ENCODE data around the gene CIC. TPM values are rescaled to one million over a fixed set of nuclear protein-coding genes. Genes with fewer than 3 reads are reported as not detected.
A peak's percentile ranks its signal among the peaks of the same experiment; 100 is the strongest.

Gene CIC
- total RNA-seq, 3 donors from 2014 or later = 20.2 to 25.6 (median 24.9) TPM

DNA sequence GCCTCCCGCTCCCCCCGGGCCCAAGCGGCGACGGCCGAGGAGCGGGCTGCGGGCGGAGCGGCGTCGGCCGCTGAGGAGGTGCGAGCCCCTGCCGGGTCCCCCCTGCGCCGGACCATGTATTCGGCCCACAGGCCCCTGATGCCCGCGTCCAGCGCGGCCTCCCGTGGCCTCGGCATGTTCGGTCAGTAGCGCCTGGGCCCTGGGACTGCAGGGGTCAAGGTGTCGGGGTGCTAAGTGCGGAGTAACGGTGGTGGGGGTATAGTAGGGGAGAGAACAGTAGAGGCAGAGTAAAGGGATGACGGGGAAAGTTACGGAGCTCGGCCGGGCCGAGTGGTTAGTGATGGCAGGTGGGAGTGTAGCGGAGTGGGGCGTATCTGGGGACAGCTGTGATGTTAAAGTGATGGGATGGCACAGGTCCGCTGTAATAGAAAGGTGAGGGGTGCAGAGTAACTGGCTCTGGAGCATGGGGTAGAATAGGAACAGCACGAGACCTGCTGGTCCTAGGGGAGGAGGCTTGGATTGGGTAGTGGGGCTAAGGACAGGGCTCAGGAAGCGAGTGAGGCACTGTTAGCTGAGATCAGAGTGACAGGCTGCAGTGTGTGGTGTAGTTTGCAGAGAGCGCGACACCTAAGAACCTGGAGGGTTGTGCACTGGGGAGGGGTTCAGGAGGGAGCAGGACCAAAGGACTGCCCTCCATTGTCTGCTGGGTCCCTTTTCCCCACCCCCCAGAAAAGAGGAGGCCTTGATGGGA lies 15.7 kb downstream of the CIC start:
- Histone ChIP-seq H3K27ac (peak overlapping the region; percentile 79 to 100), H3K36me3 (no peaks in the 10 kb centered on the region), H3K4me1 (peaks cover 17 to 30% of the 10 kb centered on the region in 2 donors), H3K4me3 (peak overlapping the region; percentile 61 to 92 (median 67)), H3K9me3 (no peaks in the 10 kb centered on the region), H3K27me3 (no peaks in the 10 kb centered on the region)
- TF ChIP-seq POLR2A (IDR thresholded peaks at IDR 0.05) = no peak
- TF ChIP-seq POLR2AphosphoS5 (IDR thresholded peaks at IDR 0.05) = peak in 1 of 3 donors; percentile 9
- no peak for DNase-seq (ENCODE audit: low spot score in 2 of 2)
- intact Hi-C loops (cut with DNase I; ENCODE audit: low total_unique reads) = no loop called here

- peaks cover 17 to 30% of the 10 kb centered on the region in 2 donors for H3K4me1 ChIP-seq
- no peak for TF ChIP-seq POLR2A (IDR thresholded peaks at IDR 0.05)
- no peak for TF ChIP-seq CTCF (IDR thresholded peaks at IDR 0.05)
- TF ChIP-seq POLR2AphosphoS5 (IDR thresholded peaks at IDR 0.05) = no peak
- peak overlapping the region; percentile 61 to 92 (median 67) for H3K4me3 ChIP-seq
- DNase-seq (ENCODE audit: low spot score in 2 of 2) = no peak
- peak overlapping the region; percentile 79 to 100 for H3K27ac ChIP-seq
- intact Hi-C loops (cut with DNase I; ENCODE audit: low total_unique reads) = no loop called here
- no peaks in the 10 kb centered on the region for H3K9me3 ChIP-seq
- H3K36me3 ChIP-seq = no peaks in the 10 kb centered on the region
- no peaks in the 10 kb centered on the region for H3K27me3 ChIP-seq
Observed at GRCh38 chr19:42285541-42285941, 16.5 kb downstream of the CIC start.

DNA sequence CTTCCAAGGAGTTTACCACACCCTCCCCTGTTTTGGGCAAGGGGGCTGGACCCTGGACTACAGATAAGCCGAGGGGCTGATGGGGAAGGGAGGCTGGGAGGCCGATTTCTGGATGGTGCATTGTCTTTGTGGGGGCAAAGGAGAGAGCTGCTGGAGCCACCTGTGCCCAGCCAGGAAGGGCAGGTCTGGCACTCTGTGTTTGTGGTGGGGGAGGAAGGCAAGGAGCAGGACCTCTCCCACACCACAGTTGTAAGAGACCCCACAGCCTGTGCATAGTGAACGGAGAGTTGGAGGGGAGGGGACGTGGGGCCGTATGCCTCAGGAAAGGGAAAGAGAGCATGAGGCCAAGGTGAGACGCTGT lies 16.9 kb downstream of the CIC start:
- peak overlapping the region; percentile 79 to 100 for H3K27ac ChIP-seq
- no peak for DNase-seq (ENCODE audit: low spot score in 2 of 2)
- no peaks in the 10 kb centered on the region for H3K9me3 ChIP-seq
- no peaks in the 10 kb centered on the region for H3K27me3 ChIP-seq
- TF ChIP-seq POLR2A (IDR thresholded peaks at IDR 0.05) (no peak), POLR2AphosphoS5 (IDR thresholded peaks at IDR 0.05) (no peak), CTCF (IDR thresholded peaks at IDR 0.05) (no peak)
- peaks cover 15 to 29% of the 10 kb centered on the region in 2 donors for H3K4me1 ChIP-seq
- no peaks in the 10 kb centered on the region for H3K36me3 ChIP-seq
- peak overlapping the region; percentile 11 to 92 (median 67) for H3K4me3 ChIP-seq
- intact Hi-C loops (cut with DNase I; ENCODE audit: low total_unique reads) = no loop called here

DNA sequence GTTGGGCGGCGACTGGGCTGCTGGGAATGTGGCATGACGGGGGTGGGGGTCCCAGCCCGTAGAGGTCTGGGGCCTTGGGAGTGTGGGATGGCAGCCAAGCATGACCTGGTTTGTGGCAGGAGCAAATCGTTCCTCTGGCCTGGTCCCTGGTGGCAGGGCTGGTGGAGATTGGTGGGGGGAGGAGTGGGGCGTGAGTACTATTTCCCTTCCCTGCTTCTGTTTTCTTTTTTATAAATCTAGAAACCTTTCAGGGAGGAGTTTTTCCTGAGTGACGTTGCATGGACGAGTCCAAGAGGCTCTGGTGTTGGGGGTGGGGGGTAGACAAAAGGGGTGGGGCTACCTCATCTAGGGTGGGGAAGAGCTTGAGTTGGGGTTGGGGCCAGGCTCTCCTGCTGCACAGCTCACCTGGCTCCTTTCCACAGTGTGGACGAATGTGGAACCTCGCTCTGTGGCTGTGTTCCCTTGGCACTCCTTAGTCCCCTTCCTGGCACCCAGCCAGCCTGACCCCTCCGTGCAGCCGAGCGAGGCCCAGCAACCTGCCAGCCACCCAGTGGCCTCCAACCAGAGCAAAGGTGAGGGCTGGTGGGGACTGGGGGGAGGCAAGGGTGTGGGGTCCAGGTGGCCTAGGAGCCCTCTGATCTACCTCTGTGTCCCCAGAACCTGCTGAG lies 17.4 kb downstream of the CIC start:
- Histone ChIP-seq H3K4me3 (peak overlapping the region; percentile 11 to 92 (median 22)), H3K4me1 (peaks cover 10 to 24% of the 10 kb centered on the region in 2 donors), H3K27ac (peak overlapping the region; percentile 79 to 100), H3K27me3 (no peaks in the 10 kb centered on the region), H3K36me3 (no peaks in the 10 kb centered on the region), H3K9me3 (no peaks in the 10 kb centered on the region)
- no peak for TF ChIP-seq POLR2AphosphoS5 (IDR thresholded peaks at IDR 0.05)
- TF ChIP-seq CTCF (IDR thresholded peaks at IDR 0.05) = no peak
- no peak for TF ChIP-seq POLR2A (IDR thresholded peaks at IDR 0.05)
- intact Hi-C loops (cut with DNase I; ENCODE audit: low total_unique reads) = no loop called here
- no peak for DNase-seq (ENCODE audit: low spot score in 2 of 2)

- Histone ChIP-seq H3K4me3 (no peak overlapping the region), H3K9me3 (no peaks in the 10 kb centered on the region), H3K4me1 (peaks cover 7 to 19% of the 10 kb centered on the region in 2 donors), H3K36me3 (no peaks in the 10 kb centered on the region), H3K27me3 (no peaks in the 10 kb centered on the region), H3K27ac (peak overlapping the region; percentile 79 to 100)
- no peak for TF ChIP-seq CTCF (IDR thresholded peaks at IDR 0.05)
- TF ChIP-seq POLR2A (IDR thresholded peaks at IDR 0.05) = no peak
- intact Hi-C loops (cut with DNase I; ENCODE audit: low total_unique reads) = no loop called here
- DNase-seq (ENCODE audit: low spot score in 2 of 2) = no peak
Observed at GRCh38 chr19:42287017-42287826, 18.2 kb downstream of the CIC start.
